Stimulated activated naive CD8-positive, alpha-beta T cell treated with anti-CD3 and anti-CD28 coated beads, Interleukin-15, Interleukin-2, amounts not matched to agents 100 ng/mL and 50 ng/mL, for 24 hours (primary cell): ENCODE results near the gene PBRM1.

Experiments used
- H3K27ac Mint-ChIP-seq: one replicate; pipeline ENCODE4 v1.8.0; 2021; ENCODE audit warnings: mild to moderate bottlenecking, mixed read lengths
- H3K27me3 Mint-ChIP-seq: one replicate; pipeline ENCODE4 v1.8.0; 2021; ENCODE audit warnings: mixed read lengths
- H3K36me3 Mint-ChIP-seq: one replicate; pipeline ENCODE4 v1.8.0; 2021; ENCODE audit warnings: low read depth, mixed read lengths
- H3K4me1 Mint-ChIP-seq: one replicate; pipeline ENCODE4 v1.8.0; 2021; ENCODE audit warnings: low read depth, mixed read lengths
- H3K4me3 Mint-ChIP-seq: one replicate; pipeline ENCODE4 v1.8.0; 2021; ENCODE audit warnings: mild to moderate bottlenecking, mixed read lengths
- H3K9me3 Mint-ChIP-seq: one replicate; pipeline ENCODE4 v1.8.0; 2021; ENCODE audit warnings: mixed read lengths

The PBRM1 gene

DNA sequence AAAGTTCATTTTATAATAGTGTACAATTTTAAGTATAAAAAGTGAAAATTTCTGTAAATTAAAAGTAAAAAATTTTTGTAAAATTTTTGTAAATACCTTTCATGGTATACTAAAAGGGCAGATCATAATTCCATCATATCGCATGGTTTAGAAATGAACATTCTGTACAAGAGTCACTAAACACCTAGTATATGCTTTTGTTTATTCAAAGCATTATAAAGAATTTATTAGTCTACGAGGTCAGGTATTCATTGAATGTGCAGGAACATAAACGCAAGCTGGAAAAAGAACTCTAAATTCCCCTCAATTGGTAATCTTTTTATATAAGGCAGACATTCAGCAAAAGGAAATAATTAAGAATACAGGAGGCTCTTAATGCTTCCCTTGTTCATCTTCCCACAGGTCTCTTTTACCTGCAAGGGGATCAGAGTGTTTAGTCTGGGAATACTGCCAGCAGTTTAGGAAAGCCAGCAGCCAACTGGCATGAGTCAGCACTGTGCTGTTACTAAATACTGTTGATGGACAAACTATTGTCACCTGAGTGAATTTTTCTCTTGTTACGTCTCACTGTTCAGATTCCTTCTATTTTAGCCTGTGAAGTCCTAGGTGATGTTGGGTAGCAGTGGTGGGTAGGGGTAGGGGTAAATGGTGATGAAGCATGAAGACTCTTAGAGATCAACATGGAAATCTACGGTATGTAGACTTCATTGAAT, 79.2 kb downstream of the PBRM1 start:
- H3K36me3 Mint-ChIP-seq = peaks cover 73% of the 10 kb centered on the region
- peaks cover 4% of the 10 kb centered on the region for H3K9me3 Mint-ChIP-seq
- H3K27me3 Mint-ChIP-seq = no peaks in the 10 kb centered on the region
- H3K4me1 Mint-ChIP-seq = no peaks in the 10 kb centered on the region
- no peak overlapping the region for H3K4me3 Mint-ChIP-seq
- no peak overlapping the region for H3K27ac Mint-ChIP-seq

GRCh38 chr3:52600258-52600657, 85.5 kb downstream of the PBRM1 start:
- Mint-ChIP-seq H3K27ac (no peak overlapping the region), H3K4me3 (no peak overlapping the region), H3K4me1 (no peaks in the 10 kb centered on the region), H3K9me3 (peaks cover 9% of the 10 kb centered on the region), H3K36me3 (peaks cover 80% of the 10 kb centered on the region), H3K27me3 (no peaks in the 10 kb centered on the region)

- H3K27ac Mint-ChIP-seq = no peak overlapping the region
- peaks cover 4% of the 10 kb centered on the region for H3K9me3 Mint-ChIP-seq
- no peak overlapping the region for H3K4me3 Mint-ChIP-seq
- H3K27me3 Mint-ChIP-seq = no peaks in the 10 kb centered on the region
- H3K4me1 Mint-ChIP-seq = no peaks in the 10 kb centered on the region
- H3K36me3 Mint-ChIP-seq = peaks cover 74% of the 10 kb centered on the region
Observed at GRCh38 chr3:52596658-52597265, 89.0 kb downstream of the PBRM1 start.

GRCh38 chr3:52593103-52593502, 92.6 kb downstream of the PBRM1 start:
- Mint-ChIP-seq H3K4me1 (no peaks in the 10 kb centered on the region), H3K27ac (no peak overlapping the region), H3K27me3 (no peaks in the 10 kb centered on the region), H3K36me3 (peaks cover 56% of the 10 kb centered on the region), H3K9me3 (no peaks in the 10 kb centered on the region), H3K4me3 (no peak overlapping the region)

GRCh38 chr3:52574056-52574965, 111.4 kb downstream of the PBRM1 start:
- Mint-ChIP-seq H3K27ac (no peak overlapping the region), H3K9me3 (no peaks in the 10 kb centered on the region), H3K27me3 (no peaks in the 10 kb centered on the region), H3K36me3 (peaks cover 57% of the 10 kb centered on the region), H3K4me1 (no peaks in the 10 kb centered on the region), H3K4me3 (no peak overlapping the region)

DNA sequence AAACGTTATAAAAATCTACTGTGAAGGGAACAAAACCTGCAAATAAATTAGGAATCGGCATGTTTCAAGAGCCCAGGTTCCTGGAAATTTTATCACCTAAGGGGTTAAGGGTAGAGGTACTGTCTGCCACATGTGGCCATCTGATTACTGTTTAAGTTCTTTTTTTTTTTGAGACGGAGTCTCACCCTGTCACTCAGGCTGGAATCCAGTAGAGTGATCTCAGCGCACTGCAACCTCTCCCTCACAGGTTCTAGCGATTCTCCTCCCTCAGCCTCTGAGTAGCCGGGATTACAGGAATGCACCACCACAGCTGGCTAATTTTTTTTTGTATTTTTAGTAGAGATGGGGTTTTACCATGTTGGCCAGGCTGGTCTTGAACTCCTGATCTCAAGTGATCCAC, 113.5 kb downstream of the PBRM1 start:
- Mint-ChIP-seq H3K4me1 (no peaks in the 10 kb centered on the region), H3K27ac (no peak overlapping the region), H3K27me3 (no peaks in the 10 kb centered on the region), H3K9me3 (no peaks in the 10 kb centered on the region), H3K4me3 (no peak overlapping the region), H3K36me3 (peaks cover 45% of the 10 kb centered on the region)

DNA sequence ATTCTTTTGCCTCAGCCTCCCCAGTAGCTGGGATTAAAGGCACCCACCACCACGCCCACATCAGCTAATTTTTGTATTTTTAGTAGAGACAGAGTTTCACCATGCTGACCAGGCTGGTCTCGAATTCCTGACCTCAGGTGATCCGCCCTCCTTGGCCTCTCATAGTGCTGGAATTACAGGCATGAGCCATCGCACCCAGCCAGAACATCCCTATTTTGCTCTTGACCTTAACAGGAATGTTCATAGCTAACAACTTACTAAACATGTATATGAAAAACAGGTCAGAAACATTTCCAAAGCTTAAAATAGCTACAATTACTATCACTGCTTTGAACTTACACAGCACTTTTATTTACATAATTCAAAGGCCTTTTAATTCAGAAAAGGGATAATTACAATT, 115.6 kb downstream of the PBRM1 start:
- Mint-ChIP-seq H3K4me1 (no peaks in the 10 kb centered on the region), H3K4me3 (no peak overlapping the region), H3K27me3 (no peaks in the 10 kb centered on the region), H3K36me3 (peaks cover 35% of the 10 kb centered on the region), H3K9me3 (no peaks in the 10 kb centered on the region), H3K27ac (no peak overlapping the region)

- peaks cover 33% of the 10 kb centered on the region for H3K36me3 Mint-ChIP-seq
- no peak overlapping the region for H3K4me3 Mint-ChIP-seq
- no peaks in the 10 kb centered on the region for H3K27me3 Mint-ChIP-seq
- H3K27ac Mint-ChIP-seq = no peak overlapping the region
- H3K4me1 Mint-ChIP-seq = no peaks in the 10 kb centered on the region
- H3K9me3 Mint-ChIP-seq = no peaks in the 10 kb centered on the region
Observed at GRCh38 chr3:52568069-52568468, 117.6 kb downstream of the PBRM1 start.

- H3K27me3 Mint-ChIP-seq = no peaks in the 10 kb centered on the region
- H3K27ac Mint-ChIP-seq = no peak overlapping the region
- H3K36me3 Mint-ChIP-seq = peaks cover 61% of the 10 kb centered on the region
- H3K4me3 Mint-ChIP-seq = no peak overlapping the region
- no peaks in the 10 kb centered on the region for H3K4me1 Mint-ChIP-seq
- H3K9me3 Mint-ChIP-seq = no peaks in the 10 kb centered on the region
Observed at GRCh38 chr3:52563984-52564383, 121.7 kb downstream of the PBRM1 start.

GRCh38 chr3:52561028-52561747, 124.5 kb downstream of the PBRM1 start:
- Mint-ChIP-seq H3K27me3 (no peaks in the 10 kb centered on the region), H3K36me3 (peaks cover 70% of the 10 kb centered on the region), H3K4me1 (peaks cover under 1% of the 10 kb centered on the region), H3K27ac (no peak overlapping the region), H3K9me3 (no peaks in the 10 kb centered on the region), H3K4me3 (no peak overlapping the region)

DNA sequence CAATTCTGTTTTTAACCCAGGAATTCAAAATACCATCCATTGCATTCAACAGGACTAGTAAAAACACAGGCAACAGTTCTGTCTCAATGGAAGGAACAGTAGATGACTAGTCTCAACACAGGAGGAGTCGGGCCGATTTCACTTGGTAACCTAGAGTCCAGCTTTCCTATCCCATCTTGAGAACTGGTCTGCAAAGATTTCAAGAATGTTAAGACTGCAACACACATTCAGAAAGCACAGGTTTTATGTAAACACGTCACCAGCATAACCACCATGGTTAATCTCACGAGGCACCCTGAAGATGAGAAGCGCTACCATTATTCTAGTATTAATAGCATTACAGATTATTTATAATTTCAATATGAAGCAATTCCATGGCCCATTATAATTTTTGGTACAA, 127.3 kb downstream of the PBRM1 start:
- Mint-ChIP-seq H3K27ac (no peak overlapping the region), H3K9me3 (no peaks in the 10 kb centered on the region), H3K4me3 (no peak overlapping the region), H3K27me3 (no peaks in the 10 kb centered on the region), H3K4me1 (peaks cover 10% of the 10 kb centered on the region), H3K36me3 (peaks cover 69% of the 10 kb centered on the region)

DNA sequence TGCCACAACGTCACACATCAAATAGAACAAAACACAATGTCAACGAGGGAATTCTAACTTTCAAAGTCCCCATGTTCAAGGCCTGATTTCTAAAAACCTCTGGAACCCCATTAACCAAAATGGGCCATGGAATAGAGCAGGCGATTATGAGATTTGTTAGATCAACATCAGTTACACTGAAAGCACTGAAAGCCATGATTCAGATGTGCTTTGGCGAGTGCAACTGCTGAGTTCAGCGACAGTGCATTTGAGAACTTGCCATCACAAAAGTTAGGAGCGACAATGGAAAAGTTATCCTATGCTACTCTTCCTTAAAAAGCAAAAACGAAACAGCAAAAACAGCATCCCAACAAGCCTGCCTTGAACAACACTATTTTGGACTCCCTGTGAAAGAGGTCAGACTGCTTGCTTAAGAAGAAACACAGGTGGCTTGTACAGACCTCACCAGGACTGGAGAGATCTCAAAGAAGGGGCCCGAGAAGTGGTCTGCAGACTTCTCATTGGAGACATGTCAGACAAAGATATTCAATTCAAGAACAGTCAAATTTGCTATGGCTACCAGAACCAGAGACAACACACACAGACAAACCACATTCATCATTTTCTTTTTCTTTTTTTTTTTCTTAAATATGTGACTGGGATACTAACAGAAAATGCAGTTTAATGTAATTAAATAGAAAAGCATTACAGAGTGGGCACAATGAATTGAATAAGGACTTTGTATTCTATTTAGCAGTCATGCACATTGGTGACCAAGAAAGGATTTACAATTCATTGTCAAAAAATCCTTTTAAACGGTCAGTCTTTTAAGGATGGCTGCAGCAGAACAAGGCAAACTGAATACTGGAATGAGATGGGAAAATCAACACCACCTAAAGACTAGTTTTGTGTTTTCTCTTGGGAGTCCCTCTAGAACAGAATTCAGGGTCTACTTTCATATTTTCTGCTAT, 128.4 kb downstream of the PBRM1 start:
- no peaks in the 10 kb centered on the region for H3K27me3 Mint-ChIP-seq
- no peaks in the 10 kb centered on the region for H3K9me3 Mint-ChIP-seq
- H3K4me1 Mint-ChIP-seq = peaks cover 10% of the 10 kb centered on the region
- peak overlapping the region; percentile 5 for H3K27ac Mint-ChIP-seq
- H3K4me3 Mint-ChIP-seq = no peak overlapping the region
- H3K36me3 Mint-ChIP-seq = peaks cover 58% of the 10 kb centered on the region

DNA sequence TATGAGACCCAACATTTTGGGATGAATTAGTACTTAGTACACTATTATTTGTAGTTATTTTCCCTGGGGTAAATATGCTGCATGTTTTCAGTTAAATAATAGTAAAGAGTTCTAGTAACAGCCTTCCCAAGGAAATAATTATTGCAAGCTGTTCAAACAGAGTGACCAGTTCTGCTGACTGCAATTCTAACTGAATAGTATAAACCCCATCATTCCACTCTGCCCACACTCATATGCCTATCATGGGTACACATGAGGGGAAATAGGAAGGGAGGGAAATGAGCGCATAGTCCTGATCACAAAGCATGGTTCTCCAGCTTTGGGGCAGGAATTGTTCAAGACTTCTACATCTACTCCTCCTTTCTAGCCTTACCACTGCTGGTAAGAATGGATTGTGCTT, 130.7 kb downstream of the PBRM1 start:
- H3K9me3 Mint-ChIP-seq = no peaks in the 10 kb centered on the region
- H3K27ac Mint-ChIP-seq = peak overlapping the region; percentile 59
- H3K4me3 Mint-ChIP-seq = no peak overlapping the region
- no peaks in the 10 kb centered on the region for H3K27me3 Mint-ChIP-seq
- H3K36me3 Mint-ChIP-seq = peaks cover 51% of the 10 kb centered on the region
- peaks cover 10% of the 10 kb centered on the region for H3K4me1 Mint-ChIP-seq
